Cardiac muscle cell (in vitro differentiated cells and primary cell): ENCODE results near the gene MAP3K5. TPM values are rescaled to one million over a fixed set of nuclear protein-coding genes. Genes with fewer than 3 reads are reported as not detected.
"Not testable (repeated sequence)": the region's sequence is repeated elsewhere in the genome, so short reads cannot be mapped to it uniquely, and the experiment has no call there.

Experiments used
- DNase-seq, 2 donors: peaks; one replicate each; pipeline versions ENCODE4 v3.0.0 to v3.0.0-alpha.2; 2010 to 2017; ENCODE audit warnings: low read depth in 1 of 2, low spot score in 1 of 2
- H3K27ac ChIP-seq: fragments of 200-600 bp; sonication (generic); 2 replicates; pipeline ENCODE4 v1.5.1; 2016
- H3K27me3 ChIP-seq: fragments of 200-600 bp; sonication (generic); 2 replicates; pipeline ENCODE4 v1.6.0; 2016; ENCODE audit warnings: control low read depth
- H3K36me3 ChIP-seq: fragments of 200-600 bp; sonication (generic); 2 replicates; pipeline ENCODE4 v1.5.1; 2016; ENCODE audit warnings: control low read depth
- H3K4me1 ChIP-seq: fragments of 200-600 bp; sonication (generic); 2 replicates; pipeline ENCODE4 v1.8.1; 2017; ENCODE audit warnings: low read depth, mild to moderate bottlenecking, mixed run types
- H3K4me3 ChIP-seq: fragments of 200-600 bp; sonication (generic); 2 replicates; pipeline ENCODE4 v1.5.1; 2016; ENCODE audit warnings: mild to moderate bottlenecking
- H3K9me3 ChIP-seq: fragments of 200-600 bp; sonication (generic); 2 replicates; pipeline ENCODE4 v1.5.1; 2017; ENCODE audit warnings: low read depth, mild to moderate bottlenecking, control low read depth
- polyA plus RNA-seq: library from polyadenylated mRNA; unstranded; fragments of >200 nt; fragmentation: Nextera tagmentation; extraction: Ambion mirVana; gene quantifications from 2 replicates; pipeline ENCODE4 v1.2.1, GENCODE V29; 2016
- total RNA-seq: library from RNA; depleted of rRNA; stranded (reverse); fragments of >200 nt; gene quantifications from 2 replicates; pipeline ENCODE4 v1.2.3, GENCODE V29; 2016
- TF ChIP-seq, protein P1 (sequence below): IDR thresholded peaks from 2 replicates; pipeline ENCODE4 v1.5.1; 2012; ENCODE audit warnings: low read depth, mild to moderate bottlenecking, low read length

MAP3K5 gene
- total and polyA plus RNA-seq, 2 experiments from 2014 or later = 2.8 to 3.0 TPM

DNA sequence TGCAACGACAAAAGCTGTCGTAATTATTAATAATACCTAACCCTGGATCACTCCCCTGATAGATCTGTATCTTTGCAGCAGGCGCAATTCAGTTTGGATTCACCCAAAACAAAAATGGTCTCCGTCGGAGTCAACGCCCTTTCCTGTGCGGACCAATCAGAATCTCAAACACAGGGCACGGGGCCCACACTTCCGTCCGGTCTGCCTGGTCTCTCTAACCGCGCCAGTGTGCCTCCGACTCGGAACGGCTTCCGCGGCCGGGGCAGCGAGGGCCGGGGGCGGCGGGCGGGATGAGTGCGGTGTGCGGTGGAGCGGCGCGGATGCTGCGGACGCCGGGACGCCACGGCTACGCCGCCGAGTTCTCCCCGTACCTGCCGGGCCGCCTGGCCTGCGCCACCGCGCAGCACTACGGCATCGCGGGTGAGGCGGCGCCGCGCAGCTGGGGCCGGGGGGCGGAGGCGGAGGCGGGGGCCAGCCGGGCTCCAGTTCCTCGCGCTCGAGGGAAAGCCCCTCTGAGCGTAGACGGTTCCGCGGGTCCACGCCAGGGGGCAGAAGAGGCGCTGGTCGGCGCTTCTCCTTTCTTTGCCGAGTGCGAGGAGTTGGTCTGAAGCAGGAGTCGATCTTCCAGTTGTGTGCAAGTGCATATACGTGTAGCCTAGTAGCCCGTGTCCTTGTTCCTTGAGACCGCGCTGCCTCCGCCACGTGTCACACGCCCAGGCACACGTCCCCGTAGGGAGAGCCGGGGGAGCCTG is 30.3 kb upstream of the MAP3K5 start, which contains the start of gene PEX7:
TSS of gene PEX7 (plus strand) at position 217 of the 752 bp plus-strand sequence. CDS start at position 291, 74 bp downstream.
- peak; percentile 89 to 93 for DNase-seq
- H3K27ac ChIP-seq = peak within 1 kb of the TSS; percentile 85
- TF ChIP-seq, protein P1, sequence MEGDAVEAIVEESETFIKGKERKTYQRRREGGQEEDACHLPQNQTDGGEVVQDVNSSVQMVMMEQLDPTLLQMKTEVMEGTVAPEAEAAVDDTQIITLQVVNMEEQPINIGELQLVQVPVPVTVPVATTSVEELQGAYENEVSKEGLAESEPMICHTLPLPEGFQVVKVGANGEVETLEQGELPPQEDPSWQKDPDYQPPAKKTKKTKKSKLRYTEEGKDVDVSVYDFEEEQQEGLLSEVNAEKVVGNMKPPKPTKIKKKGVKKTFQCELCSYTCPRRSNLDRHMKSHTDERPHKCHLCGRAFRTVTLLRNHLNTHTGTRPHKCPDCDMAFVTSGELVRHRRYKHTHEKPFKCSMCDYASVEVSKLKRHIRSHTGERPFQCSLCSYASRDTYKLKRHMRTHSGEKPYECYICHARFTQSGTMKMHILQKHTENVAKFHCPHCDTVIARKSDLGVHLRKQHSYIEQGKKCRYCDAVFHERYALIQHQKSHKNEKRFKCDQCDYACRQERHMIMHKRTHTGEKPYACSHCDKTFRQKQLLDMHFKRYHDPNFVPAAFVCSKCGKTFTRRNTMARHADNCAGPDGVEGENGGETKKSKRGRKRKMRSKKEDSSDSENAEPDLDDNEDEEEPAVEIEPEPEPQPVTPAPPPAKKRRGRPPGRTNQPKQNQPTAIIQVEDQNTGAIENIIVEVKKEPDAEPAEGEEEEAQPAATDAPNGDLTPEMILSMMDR = peak; percentile 69
- H3K9me3 ChIP-seq = no peaks in the 10 kb centered on the region
- H3K36me3 ChIP-seq = peaks cover 4% of the 10 kb centered on the region
- H3K27me3 ChIP-seq = peaks cover 3% of the 10 kb centered on the region
- H3K4me1 ChIP-seq = no peaks in the 10 kb centered on the region
- peak within 1 kb of the TSS; percentile 70 for H3K4me3 ChIP-seq

DNA sequence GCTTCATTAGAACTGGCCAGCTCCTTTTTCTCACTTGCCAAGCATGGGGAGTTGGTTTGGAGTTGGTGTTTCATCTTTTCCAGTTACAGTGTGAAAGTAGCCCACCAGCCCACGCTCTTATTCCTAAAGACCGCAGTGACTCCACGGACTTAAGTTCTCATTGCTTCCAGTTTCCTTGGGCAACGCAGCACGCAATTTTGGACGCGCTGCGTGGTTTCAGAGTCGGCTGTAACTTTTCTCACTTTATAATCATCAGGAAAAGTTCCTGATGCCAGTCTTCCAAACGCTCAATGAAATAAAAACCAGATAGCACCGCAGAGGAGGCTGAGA is 29.7 kb upstream of the MAP3K5 start:
- Histone ChIP-seq H3K9me3 (no peaks in the 10 kb centered on the region), H3K4me3 (peak overlapping the region; percentile 70), H3K27me3 (peaks cover 3% of the 10 kb centered on the region), H3K27ac (peak overlapping the region; percentile 85), H3K4me1 (no peaks in the 10 kb centered on the region), H3K36me3 (peaks cover 4% of the 10 kb centered on the region)
- peak in 1 of 2 donors; percentile 62 for DNase-seq
- TF ChIP-seq, protein P1 = no peak

DNA sequence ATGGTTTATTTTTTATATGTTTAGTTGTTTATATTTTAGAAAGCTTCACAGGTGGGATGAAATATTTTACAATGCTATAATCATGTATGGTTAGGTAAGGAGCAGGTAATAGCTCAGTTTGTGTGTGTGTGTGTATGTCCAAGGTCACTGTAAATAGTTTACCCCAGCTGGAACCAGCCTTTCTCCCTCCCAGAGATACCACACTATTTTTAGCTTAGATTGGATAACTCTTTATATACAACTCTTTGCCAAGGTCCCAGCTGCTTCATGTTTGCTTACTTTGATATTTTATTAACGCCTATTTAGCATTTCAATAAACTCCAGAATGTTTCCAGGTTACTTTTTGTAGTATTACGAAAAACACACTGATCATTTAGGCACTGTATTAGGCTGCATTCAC is 28.3 kb upstream of the MAP3K5 start:
- no peak overlapping the region for H3K4me3 ChIP-seq
- no peak for DNase-seq
- H3K4me1 ChIP-seq = no peaks in the 10 kb centered on the region
- H3K36me3 ChIP-seq = no peaks in the 10 kb centered on the region
- TF ChIP-seq, protein P1 = no peak
- H3K27ac ChIP-seq = no peak overlapping the region
- no peaks in the 10 kb centered on the region for H3K9me3 ChIP-seq
- peaks cover 3% of the 10 kb centered on the region for H3K27me3 ChIP-seq

DNA sequence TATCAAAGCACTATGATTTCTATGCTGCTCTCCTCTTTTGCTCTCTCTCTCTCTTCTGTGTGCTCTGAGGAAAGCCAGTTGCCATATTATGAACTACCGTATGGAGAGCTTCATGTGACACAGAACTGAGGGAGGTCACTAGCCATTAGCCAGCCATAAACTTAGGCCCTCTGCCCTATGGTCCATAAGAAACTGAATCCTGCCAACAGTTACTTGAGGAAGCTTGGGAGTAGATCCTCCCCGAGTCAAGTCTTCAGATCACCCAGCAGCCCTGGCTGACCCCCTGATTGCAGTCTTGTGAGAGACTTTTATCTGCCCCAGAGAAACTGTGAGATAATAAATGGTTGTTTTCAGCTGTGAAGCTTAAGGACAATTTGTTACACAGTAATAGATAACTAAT is 24.4 kb upstream of the MAP3K5 start:
- Histone ChIP-seq H3K4me3 (no peak overlapping the region), H3K27me3 (peaks cover 3% of the 10 kb centered on the region), H3K9me3 (no peaks in the 10 kb centered on the region), H3K36me3 (no peaks in the 10 kb centered on the region), H3K27ac (no peak overlapping the region), H3K4me1 (no peaks in the 10 kb centered on the region)
- TF ChIP-seq, protein P1 = no peak
- DNase-seq = no peak

DNA sequence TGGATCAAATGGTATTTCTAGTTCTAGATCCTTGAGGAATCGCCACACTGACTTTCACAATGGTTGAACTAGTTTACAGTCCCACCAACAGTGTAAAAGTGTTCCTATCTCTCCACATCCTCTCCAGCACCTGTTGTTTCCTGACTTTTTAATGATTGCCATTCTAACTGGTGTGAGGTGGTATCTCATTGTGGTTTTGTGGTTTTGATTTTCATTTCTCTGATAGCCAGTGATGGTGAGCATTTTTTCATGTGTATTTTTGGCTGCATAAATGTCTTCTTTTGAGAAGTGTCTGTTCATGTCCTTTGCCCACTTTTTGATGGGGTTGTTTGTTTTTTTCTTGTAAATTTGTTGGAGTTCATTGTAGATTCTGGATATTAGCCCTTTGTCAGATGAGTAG is 23.3 kb upstream of the MAP3K5 start:
- not testable (repeated sequence) for H3K27me3 ChIP-seq, H3K9me3 ChIP-seq, H3K27ac ChIP-seq, DNase-seq, H3K36me3 ChIP-seq, H3K4me1 ChIP-seq, H3K4me3 ChIP-seq

DNA sequence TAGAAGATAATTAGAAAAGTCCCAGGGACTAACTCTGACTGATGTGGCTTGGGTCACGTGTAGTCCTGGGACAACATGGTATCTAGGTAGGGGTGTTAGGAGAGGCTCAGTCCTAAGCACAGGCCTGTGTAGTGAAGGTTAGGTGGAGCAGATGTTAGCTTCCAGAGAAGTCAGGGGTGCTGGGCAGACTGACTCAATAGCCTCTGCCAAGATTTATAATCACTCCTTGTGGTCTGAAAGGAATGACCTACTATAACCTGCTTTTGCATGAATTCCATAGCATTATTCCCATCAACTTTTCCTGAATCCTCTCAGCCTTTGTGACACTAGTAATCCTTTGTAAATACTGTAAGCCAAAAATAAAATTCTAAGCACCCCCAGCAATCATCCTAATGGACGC is 19.9 kb upstream of the MAP3K5 start:
- peak in 1 of 2 donors; percentile 24 for DNase-seq
- Histone ChIP-seq H3K4me1 (no peaks in the 10 kb centered on the region), H3K36me3 (no peaks in the 10 kb centered on the region), H3K27me3 (no peaks in the 10 kb centered on the region), H3K9me3 (no peaks in the 10 kb centered on the region), H3K27ac (no peak overlapping the region), H3K4me3 (no peak overlapping the region)
- TF ChIP-seq, protein P1 = no peak
